ENCODE data around the gene GABRG3.

GRCh38 chr15:27418726-27419125, 447.7 kb downstream of the GABRG3 start:
- TF ChIP-seq ELK1 (IDR thresholded peaks at IDR 0.05; ENCODE audit: borderline replicate concordance, low read depth, low read length) (no peak), CTCF (conservative IDR thresholded peaks at IDR 0.05; ENCODE audit: low read depth, low read length) (no peak), MXI1 (IDR thresholded peaks at IDR 0.05; ENCODE audit: borderline replicate concordance, low read depth, low read length) (no peak), MAZ (IDR thresholded peaks at IDR 0.05; ENCODE audit: borderline replicate concordance, low read depth, low read length) (no peak), POLR2A (IDR thresholded peaks at IDR 0.05; ENCODE audit: low read depth, low read length) (no peak), USF2 (IDR thresholded peaks at IDR 0.05; ENCODE audit: low read depth, low read length) (no peak), RFX5 (IDR thresholded peaks at IDR 0.05; ENCODE audit: low read depth, low read length) (no peak), FOS (IDR thresholded peaks at IDR 0.05; ENCODE audit: low read depth, low read length) (no peak), CEBPB (IDR thresholded peaks at IDR 0.05; ENCODE audit: low read depth, low read length) (no peak), MAFK (IDR thresholded peaks at IDR 0.05; ENCODE audit: low read depth, low read length) (no peak)

Measured in IMR-90 (cell line).